A204.1 (cell line): ENCODE data around the gene CASQ2.

ENCODE experiments used
- FAIRE-seq: peaks from 2 replicates; lab custom pipeline; 2012; peaks lifted over from hg19 to GRCh38; lab: Jason Lieb, UNC

The CASQ2 gene

DNA sequence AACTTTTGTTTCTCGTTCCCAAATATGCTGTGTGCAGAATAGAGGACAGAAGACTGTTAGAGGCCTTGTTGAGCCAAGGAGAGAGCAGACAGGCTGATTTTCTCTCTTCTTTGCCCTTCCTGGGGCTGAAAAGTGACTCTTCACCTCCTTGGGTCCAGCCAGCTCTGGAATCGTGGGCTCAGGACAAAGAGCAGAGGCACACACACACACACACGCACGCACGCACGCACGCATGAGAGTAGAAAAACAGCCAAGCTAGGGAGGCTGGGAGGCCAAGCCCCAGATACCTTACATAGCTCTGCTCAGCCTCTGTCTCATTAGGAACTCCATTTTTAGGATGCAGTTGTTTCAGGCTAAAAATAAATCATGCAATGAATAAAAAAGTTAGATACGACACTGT is at the start of gene CASQ2:
TSS of gene CASQ2 (minus strand) at position 166 of the 400 bp plus-strand sequence. CDS start 173 bp downstream, outside the sequence.
- no peak for FAIRE-seq

DNA sequence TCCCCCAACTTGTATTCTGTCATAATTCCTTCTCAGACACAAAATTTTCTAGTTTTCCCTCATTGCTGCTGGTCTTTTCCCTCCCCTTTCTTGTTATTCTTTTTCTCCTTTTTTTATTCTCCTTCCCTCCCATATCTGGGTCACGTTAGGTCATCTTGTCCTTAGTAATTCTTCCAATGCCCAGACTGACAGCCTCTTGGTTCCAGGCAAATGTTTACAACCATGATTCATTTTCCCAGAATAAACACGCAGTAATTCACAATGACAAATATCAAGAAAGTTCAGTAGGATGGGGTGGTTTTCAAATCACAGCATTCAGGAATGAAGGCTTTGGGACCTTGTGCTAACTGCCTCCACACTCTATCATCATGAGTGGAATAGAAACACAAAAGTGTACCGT is 47.2 kb upstream of the CASQ2 start:
- no peak for FAIRE-seq

DNA sequence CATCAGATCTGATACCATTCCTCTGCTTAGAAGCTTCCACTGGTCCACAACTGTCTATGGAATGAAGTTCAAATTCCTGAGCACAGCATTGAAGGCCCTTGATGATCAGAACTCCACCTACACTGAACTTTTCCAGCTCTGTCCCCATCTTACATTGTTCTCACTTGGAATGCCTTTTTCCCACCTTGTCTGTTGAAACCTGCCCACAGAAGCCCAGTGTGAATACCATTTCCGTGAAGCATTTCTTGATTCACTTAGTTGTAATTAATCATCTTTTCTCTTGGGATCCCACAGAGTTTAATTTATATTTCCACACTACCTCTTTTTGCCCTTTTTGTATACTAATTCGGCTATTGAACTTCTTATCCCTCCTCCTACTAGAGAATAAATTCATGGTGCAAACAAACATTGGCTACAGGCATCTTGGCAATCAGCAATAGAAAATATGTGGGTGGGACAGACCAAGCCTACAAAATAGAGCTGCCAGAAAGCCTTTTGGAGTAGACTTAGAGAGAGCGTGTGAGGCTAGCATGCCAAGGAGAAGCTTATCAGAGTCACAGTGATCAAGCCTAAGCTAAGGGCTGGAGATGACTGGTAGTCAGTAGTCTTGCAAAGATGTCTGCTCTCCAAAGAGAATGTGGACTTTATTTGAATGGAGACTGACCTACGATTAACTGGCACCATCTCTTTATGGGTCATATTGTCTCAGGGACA is 46.3 kb upstream of the CASQ2 start:
- FAIRE-seq: no peak

DNA sequence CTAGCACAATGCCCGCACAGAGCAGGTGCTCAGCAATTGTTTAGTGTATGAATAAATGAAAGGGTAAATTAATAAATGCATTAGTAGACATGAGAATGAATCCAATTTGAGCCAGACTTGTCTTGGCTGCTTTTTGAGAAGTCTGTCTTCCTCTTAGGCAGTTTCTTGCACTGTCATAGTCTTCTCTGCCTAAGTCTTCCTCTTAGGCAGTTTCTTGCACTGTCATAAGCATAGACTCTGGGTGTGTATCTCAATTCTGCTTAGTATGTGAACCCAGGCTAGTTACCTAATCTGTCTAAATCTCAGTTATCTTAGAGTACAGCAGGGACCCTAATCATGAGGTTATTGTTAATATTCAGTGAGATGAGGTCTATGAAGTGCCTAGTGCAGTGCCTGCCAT is 45.2 kb upstream of the CASQ2 start:
- no peak for FAIRE-seq

DNA sequence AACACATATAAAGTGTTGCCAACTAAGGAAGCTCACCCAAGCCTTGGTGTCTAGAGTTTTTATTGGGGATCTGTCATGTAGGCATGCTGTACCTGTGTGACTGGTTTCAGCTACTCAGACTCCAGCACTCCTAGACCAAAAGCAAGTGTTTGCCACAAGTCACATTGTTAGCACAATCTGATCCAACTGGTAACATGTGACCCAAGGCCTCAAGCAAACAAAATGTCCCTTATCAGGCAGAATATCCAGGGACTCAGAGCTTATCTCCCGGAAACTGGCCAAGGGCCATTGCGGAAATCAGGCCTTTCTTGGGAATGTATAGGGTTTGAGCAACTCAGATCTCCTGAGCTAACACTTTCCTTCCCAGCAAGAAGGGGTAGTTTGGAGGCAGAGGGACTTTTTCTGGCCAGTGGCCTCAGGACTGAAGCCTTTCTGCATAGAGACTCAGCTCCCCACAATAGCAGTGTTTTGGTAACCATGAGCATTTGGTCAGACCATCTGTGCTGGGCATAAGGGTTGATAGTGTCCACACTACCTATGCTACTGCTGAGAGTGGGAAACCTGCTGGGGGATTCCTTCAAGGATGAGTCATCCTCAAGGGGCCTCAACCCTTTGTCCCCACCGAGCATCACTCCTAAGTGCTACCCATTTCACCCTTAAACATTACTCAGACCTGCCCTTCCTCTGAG is 42.8 kb upstream of the CASQ2 start:
- FAIRE-seq: no peak

DNA sequence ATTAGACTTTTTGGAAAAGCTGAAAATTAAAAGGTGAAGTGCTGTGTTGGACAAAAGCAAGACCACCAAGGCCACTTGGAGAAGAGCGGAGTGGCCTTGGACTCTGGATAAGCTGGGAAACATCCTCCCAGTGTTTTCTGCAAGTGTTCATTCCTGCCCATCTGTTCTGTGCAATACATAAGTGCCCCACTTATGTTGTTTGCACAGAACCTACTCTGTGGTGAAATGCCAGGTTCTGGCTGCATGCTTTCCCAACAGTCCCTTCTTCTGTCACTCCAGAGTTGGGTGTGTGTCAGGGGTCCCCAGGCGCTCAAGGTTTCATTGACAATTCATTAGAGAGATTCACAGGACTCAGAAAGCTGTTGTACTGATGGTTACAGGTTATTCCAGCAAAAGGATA is 42.1 kb upstream of the CASQ2 start:
- FAIRE-seq: no peak

DNA sequence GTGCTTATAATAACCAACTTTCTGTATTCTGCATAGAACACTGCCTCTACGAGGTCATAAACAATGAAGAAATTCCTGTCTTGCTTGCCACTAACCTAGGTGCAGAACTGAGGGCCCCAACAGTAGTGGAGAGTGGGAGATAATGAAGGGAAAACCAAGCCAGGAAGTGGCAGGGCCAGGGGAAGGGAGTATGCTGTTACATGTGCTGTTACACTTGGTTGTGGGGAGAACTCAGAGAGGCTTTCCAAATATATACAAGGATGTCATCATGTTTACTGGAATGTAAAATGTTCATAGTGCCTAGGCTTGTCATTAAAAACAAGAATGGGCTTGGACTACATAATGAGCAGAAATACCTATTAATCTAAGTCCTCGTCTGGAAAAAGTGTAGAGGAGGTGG is 41.3 kb upstream of the CASQ2 start:
- FAIRE-seq: no peak

DNA sequence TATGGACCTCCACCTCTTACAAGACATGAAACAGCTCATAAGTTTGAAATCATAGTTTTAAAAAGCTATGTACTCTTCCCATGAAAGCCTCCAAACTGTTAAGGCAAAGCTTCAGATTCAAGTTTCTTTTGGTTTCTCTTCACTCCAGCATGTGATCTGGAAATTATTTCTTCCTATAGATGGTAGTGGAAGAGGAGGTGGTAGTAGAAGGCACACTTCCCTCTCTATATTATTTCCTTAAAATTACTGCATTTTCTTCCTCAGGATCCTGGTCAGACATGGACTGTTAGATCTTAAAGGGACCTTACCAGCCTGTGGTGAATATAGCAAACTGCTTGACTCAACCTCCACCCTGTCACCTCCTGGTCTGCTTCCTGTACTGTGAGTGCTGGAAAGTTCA is 40.6 kb upstream of the CASQ2 start:
- FAIRE-seq: no peak

DNA sequence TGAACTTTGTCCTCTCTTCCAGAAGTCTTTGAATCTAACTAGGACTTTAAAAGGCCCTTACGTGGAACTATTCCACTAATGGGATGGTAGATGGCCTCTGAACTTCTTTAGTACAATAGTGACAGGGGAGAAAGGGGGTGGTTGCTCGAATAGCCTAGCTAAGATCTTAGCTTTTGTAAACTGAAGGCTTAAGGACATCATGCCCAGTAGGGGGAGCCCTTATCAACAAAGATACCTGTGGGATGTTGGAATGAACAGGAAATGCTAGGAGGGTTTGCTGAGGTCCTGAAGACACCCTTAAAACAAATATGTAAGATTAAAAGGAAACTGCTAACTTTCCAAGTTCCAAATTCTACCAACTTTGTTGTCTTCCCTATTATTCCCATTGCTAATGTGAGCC is 39.2 kb upstream of the CASQ2 start:
- peak; percentile 63 for FAIRE-seq

DNA sequence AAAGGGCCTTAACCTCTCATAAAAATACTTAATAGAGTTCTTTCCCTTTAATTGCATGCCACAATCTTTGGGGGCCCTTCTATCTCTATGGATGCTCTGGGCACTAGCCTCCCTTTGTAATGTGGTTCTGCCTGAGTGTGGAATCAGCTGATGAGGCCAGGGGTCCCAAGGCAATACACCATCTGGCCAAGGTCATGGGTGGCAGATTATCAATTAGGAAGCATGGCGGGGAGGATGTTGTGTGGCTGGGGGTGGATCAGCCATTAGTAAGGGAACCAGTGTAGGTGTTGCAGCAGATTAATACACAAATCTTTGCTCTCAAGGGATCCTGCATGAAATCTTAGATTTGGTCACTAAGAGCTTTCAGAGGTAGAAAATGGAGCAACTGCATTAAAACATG is 37.1 kb upstream of the CASQ2 start:
- no peak for FAIRE-seq

DNA sequence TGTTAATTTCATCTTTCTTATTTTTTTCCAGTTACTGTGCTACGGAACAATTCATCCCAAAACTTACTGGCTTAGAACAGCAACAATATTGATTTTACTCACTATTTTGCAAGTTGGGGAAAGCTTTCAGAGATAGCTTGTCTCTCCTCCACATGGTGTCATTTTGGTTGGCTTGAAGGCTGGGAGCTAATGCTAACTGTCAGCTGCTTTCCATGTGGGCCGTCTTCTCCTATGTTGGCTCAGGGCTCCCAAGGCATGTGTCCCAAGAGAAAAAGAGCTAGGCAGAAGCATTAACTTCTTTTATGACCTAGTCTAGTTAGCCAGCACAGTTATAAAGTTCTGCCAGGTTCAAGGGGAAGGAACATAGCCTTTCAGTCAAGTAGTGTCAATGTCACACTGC is 33.9 kb upstream of the CASQ2 start:
- no peak for FAIRE-seq

DNA sequence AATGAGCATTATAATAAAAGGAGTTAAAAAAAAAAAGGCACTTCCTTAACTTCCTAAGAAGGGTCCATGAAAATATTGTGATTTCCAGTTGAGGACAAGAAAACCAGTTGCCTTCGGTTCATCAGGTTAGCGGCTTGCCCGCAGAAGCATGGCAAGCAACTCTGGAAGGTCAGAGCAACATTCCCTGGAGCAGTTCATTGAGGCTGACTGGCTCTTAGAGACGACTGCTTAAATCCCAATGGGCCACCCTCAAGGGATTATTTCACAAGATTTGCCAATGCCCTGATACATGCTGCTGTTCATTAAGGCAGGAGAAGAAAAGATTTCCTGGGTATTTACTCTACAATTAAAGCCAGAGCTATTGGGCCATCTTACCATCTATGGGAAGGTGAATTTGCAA is 29.0 kb upstream of the CASQ2 start:
- no peak for FAIRE-seq

DNA sequence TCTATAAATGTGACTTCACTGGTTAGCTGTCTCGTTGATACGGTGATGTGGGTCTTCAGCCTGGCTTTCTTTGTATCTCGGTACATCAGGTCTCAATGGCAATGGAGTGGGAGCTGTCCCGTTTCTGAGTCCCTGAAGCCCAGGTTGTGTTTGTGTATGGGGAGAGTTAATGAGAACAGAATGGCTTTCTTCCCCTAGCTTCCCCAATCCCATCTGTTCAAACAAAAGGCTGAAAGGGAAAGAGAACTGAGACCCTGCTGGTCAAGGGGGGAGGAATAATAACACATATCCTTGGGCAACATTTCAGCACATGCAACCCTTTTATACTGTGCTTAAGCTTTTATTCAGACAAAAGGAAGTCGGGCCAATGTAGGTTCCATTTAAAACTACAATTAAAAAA is 28.4 kb upstream of the CASQ2 start:
- no peak for FAIRE-seq

DNA sequence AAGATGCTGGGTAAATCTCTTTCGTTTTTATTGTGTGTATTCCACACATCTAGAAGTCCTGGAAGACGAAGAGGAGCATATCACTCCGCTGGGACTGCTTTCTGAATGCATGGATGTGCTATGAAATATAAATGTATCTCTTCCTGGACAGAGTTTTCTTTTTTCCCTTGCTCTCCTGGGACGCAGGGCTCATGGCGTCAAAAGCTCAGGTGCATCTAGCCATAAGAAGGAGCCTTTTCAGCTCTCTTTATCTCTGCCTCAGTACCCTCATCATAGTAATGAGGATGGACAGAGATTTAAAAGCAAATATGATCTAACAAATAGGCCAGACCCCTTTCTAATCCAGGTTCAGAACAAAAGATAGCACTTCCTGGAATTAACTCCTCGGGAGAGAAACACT is 27.5 kb upstream of the CASQ2 start:
- no peak for FAIRE-seq

DNA sequence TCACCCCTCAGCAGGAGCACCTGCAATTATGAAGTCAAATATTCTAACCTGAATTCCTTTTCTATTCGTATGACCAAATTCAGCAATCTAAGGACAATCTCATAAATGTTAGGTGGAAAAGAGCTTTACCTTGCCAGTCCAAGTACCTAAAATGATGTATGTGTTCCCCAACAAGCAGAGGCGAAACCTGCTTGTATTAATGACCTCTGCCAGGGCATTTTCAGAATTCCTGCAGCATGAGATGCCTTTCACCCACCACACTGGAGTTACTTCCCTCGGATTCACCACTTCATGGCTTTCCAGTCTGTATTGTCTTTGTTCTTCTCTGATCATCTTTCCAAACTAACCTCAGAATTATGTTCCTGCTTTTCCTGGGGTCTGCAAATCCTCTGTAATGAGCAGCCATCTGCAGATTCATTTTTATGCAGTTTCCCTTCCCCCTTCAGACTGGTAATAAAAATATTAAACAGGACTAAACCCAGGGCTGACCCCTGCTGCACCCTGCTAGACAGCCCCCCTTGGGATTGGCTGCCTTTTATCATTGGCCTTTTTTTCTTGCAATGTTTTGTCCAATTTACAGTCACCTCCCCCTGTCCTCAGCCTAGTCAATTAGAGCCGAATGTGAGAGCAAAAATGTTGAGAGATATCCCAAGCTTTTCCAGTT is 26.6 kb upstream of the CASQ2 start:
- no peak for FAIRE-seq

DNA sequence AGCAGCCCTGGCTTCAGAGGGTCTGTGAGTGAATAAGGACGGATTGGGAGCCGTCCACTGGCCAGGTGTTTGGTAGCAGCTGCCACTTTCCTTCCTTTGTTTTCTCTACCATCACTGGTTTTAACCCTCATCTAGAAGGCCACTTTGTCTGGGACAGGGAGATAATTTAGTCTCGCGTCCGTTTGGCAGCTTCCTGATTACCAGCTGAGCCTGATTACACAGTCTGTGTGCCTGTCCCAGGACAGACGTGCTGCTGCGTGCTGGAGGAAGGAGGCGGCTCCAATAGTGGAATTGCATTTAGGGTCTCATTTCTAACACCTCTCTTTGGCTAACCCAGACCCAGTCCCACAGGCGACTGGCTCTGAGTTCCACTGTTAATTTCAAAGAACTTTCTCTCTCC is 24.6 kb upstream of the CASQ2 start:
- no peak for FAIRE-seq

DNA sequence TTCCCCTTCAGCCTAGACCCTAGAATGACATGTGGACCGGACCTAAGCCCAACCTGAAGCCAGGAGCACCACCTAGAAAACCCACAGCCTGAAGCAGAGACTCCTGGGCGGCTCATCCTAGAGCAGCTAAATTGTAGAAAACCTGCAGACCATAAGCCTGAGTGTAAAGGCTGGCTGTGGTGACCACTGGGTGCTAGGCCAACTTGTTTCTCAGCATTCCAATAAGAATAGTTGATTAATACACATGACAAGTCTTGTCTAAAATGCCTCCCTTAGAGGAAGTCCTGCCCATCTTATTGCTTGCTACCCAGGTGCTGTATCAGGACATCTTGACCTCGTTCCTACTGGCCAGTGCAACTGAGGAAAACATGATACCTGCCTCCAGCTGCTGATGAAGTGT is 23.3 kb upstream of the CASQ2 start:
- no peak for FAIRE-seq

DNA sequence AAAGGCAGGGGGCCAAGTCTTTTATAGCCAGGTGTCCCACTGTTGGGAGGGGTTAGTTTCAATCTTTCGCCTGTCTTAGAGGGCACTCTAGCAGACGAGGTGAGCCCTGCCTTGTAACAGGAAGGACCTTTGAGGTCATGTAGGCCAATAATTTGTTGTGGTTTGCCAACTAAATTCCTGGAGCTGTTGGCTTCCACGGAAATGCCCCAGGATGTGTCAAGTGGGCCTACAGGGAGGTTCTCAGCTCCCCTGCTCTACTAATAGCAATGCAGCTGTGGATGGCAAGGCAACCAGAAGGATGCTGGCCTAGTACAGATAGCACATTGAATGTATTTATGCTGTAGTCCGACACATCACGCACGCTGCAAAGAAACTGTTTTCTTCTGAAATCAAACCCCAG is 22.3 kb upstream of the CASQ2 start:
- FAIRE-seq: no peak

DNA sequence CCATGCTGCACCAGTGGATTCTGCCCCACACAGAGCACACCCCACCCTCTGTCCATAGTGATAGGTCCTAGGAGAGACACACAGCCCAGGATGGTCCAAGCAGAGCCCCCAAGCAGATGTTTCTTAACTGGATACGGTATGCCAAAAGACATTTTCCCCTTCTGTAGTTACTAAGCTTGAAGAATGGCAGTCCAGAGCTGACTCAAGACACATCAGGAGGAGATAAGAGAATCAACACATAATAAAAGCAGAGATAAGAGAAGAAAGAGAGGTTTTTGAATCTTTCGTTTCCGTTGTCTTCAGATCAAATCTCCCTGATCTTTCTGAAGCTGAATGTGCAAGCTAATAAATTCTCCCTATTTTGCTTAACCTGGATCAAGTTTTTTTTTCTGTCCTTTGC is 21.8 kb upstream of the CASQ2 start:
- FAIRE-seq: no peak

DNA sequence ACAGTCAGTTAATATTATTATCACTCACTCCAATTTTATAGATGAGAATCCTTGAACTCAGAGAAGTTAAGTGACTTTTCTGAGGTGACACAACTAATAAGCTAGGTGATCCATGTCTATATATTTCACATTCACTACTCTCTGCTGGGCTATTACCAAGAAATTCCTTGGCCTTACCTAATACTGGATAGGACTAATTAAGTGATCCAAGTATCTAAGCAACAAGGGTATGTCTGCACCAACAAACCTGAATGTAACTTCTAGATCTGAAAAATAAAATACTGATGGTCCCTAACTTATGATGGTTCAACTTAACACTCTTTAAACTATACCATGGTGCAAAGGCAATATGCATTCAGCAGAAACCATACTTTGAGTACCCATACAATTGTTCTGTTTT is 14.8 kb upstream of the CASQ2 start:
- no peak for FAIRE-seq

DNA sequence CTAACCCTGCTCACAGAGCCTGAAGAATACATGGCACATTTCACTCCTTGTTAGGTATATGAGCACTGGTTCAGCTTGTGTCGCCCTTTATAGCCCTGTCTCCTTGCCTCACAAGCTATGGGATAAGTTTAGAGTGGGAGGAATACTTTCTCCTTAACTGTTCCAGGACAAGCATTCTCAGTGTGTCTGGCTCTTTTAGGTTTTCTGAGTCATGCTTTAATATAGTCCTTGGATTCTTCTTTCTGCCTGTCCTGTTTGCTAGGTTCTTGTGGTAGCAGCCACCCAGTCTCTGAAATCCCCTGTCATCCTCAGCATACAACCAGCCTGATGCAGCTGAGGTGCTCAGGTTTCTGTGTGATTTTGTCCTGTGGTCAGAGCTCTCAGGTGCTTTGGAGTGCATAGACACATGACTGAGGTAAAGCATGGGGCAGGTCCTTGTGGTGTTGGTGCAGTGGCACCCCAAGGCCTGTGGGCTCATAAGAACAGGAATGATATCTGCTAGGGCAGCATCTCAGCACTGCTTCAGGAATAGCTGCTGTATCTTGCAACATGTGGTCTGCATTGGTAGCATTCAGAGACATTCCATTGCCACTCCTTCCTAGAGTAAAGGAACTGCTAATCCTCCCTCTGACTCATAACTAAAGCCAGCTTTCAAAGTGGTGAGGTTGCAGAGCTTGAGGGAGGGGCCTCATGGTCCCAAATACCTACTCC is 14.2 kb upstream of the CASQ2 start:
- no peak for FAIRE-seq

DNA sequence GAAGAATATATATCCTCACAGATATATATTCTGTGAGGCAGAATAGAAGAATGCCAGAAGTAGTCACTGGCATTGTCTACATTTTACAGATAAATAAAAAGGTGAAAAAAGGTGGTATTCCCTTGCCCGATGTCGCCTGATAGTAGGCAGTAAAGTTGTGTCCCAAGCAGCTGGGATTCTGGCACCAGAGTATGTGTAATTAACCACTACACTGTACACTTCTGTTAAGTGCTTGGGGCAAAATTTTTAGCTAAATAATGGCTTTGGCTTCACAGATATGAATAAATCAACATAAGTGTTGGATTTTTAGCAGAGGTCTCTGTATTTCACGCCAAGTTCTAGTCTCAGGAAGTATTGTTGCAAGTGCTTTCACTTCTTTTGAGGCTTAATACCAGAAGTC is 13.3 kb upstream of the CASQ2 start:
- FAIRE-seq: no peak

DNA sequence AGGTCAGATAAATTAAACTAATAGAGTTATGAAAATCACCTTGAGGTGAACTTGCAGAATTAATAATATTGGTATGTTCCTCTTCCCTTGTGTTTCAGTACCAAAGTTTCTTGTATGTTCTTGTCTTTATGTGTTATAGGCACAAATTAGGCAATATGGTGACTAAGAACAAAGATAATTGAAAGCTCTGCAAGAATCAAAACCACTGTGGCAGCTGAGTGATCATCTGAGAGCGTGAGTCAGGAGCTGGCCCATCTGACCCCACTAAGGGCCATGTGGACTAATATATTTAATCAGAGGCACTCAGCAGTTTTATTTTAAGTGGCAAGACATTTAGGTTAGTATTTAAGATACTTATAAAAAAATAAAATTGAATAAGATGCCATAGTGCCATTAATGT is 12.8 kb upstream of the CASQ2 start:
- no peak for FAIRE-seq
